Activated CD8-positive, alpha-beta T cell treated with anti-CD3 and anti-CD28 coated beads, Interleukin-2, amount 10 ng/mL, durations not matched to agents 7 days and 5 days (primary cell): ENCODE results near the gene KDM5B. TPM values are rescaled to one million over a fixed set of nuclear protein-coding genes. Genes with fewer than 3 reads are reported as not detected.
"Not testable (repeated sequence)": the region's sequence is repeated elsewhere in the genome, so short reads cannot be mapped to it uniquely, and the experiment has no call there.

Source experiments
- ATAC-seq: fragments of 150-1000 bp; cut with Tn5 transposase; one replicate; pipeline ENCODE4 v1.10.0; 2021; ENCODE audit warnings: moderate library complexity
- CTCF ChIA-PET: fragments of 350-600 bp; sonication (Branson Sonifier 250); formaldehyde crosslinking; loops from one replicate; lab custom pipeline; 2021; ENCODE audit warnings: antibody characterized with exemption; lab: Charles Lee
- POLR2A ChIA-PET: fragments of 350-600 bp; sonication (Branson Sonifier 250); formaldehyde crosslinking; loops from one replicate; lab custom pipeline; 2021; ENCODE audit warnings: antibody characterized with exemption; lab: Charles Lee
- DNase-seq: peaks from one replicate; pipeline ENCODE4 v3.0.0-alpha.2; 2020
- H3K27ac Mint-ChIP-seq: one replicate; pipeline ENCODE4 v1.8.0; 2021; ENCODE audit warnings: mild to moderate bottlenecking, mixed read lengths
- H3K27me3 Mint-ChIP-seq: one replicate; pipeline ENCODE4 v1.8.0; 2021; ENCODE audit warnings: low read depth, mixed read lengths
- H3K36me3 Mint-ChIP-seq: one replicate; pipeline ENCODE4 v1.8.0; 2021; ENCODE audit warnings: low read depth, mixed read lengths
- H3K4me1 Mint-ChIP-seq: one replicate; pipeline ENCODE4 v1.8.0; 2021; ENCODE audit warnings: low read depth, mixed read lengths
- H3K4me3 Mint-ChIP-seq: one replicate; pipeline ENCODE4 v1.8.0; 2021; ENCODE audit warnings: mild to moderate bottlenecking, mixed read lengths
- H3K9me3 Mint-ChIP-seq: one replicate; pipeline ENCODE4 v1.8.0; 2022; ENCODE audit warnings: mixed read lengths; ENCODE audit not compliant: insufficient read depth
- total RNA-seq, 2 experiments: library from RNA; stranded (reverse); gene quantifications; one replicate each; pipeline ENCODE4 v1.2.3, GENCODE V29; 2021

The KDM5B gene
- total RNA-seq, 2 experiments from 2014 or later, result 47.6 to 52.2 TPM

GRCh38 chr1:202836623-202837403, 28.6 kb upstream of the KDM5B start:
- ChIA-PET POLR2A (interaction anchor here (1.9 kb wide), 1 partner anchor 26 kb away, joined by 10 read pairs; the partner anchor contains the start of gene PCAT6), CTCF (interaction anchor here (1.0 to 1.2 kb wide), 3 partner anchors 15 to 162 kb away, joined by 3 to 5 read pairs (median 5); no protein-coding TSS in a partner anchor)
- peak overlapping the region; percentile 77 for H3K27ac Mint-ChIP-seq
- H3K4me1 Mint-ChIP-seq, result peaks cover 66% of the 10 kb centered on the region
- H3K27me3 Mint-ChIP-seq, result no peaks in the 10 kb centered on the region
- no peaks in the 10 kb centered on the region for H3K36me3 Mint-ChIP-seq
- DNase-seq, result no peak
- H3K4me3 Mint-ChIP-seq, result peak overlapping the region; percentile 49
- no peaks in the 10 kb centered on the region for H3K9me3 Mint-ChIP-seq
- ATAC-seq, result no peak

- H3K27me3 Mint-ChIP-seq, result no peaks in the 10 kb centered on the region
- CTCF ChIA-PET, result interaction anchor here (0.8 to 1.8 kb wide), 7 partner anchors 9 to 164 kb away, joined by 3 to 6 read pairs (median 4); no protein-coding TSS in a partner anchor
- POLR2A ChIA-PET, result interaction anchor here (0.5 to 1.9 kb wide), 5 partner anchors 9 to 471 kb away, joined by 3 to 10 read pairs (median 3); partner anchors contain the start of gene PCAT6
- peak; percentile 70 for DNase-seq
- H3K4me1 Mint-ChIP-seq, result peaks cover 71% of the 10 kb centered on the region
- peak overlapping the region; percentile 84 for H3K27ac Mint-ChIP-seq
- no peaks in the 10 kb centered on the region for H3K9me3 Mint-ChIP-seq
- H3K4me3 Mint-ChIP-seq, result peak overlapping the region; percentile 49
- peak; percentile 87 for ATAC-seq
- no peaks in the 10 kb centered on the region for H3K36me3 Mint-ChIP-seq
Measured at GRCh38 chr1:202835548-202836072, 27.4 kb upstream of the KDM5B start.

- H3K4me3 Mint-ChIP-seq, result peak overlapping the region; percentile 49
- CTCF ChIA-PET, result interaction anchor here (0.8 to 1.8 kb wide), 5 partner anchors 9 to 54 kb away, joined by 3 to 6 read pairs (median 3); partner anchors contain the start of gene KDM5B
Measured at GRCh38 chr1:202834771-202835547, 26.7 kb upstream of the KDM5B start.

GRCh38 chr1:202831906-202832305, 23.7 kb upstream of the KDM5B start:
- no peak overlapping the region for H3K4me3 Mint-ChIP-seq
- ATAC-seq (no peak), DNase-seq (no peak)
- ChIA-PET CTCF (no interaction called here), POLR2A (no interaction called here)
- no peak overlapping the region for H3K27ac Mint-ChIP-seq
- no peaks in the 10 kb centered on the region for H3K36me3 Mint-ChIP-seq
- peaks cover 6% of the 10 kb centered on the region for H3K27me3 Mint-ChIP-seq
- H3K9me3 Mint-ChIP-seq, result no peaks in the 10 kb centered on the region
- peaks cover 57% of the 10 kb centered on the region for H3K4me1 Mint-ChIP-seq

More at GRCh38 chr1:202834771-202835547, 26.7 kb upstream of the KDM5B start:
- DNase-seq, result peak; percentile 41
- no peaks in the 10 kb centered on the region for H3K27me3 Mint-ChIP-seq
- no peaks in the 10 kb centered on the region for H3K9me3 Mint-ChIP-seq
- peak; percentile 43 for ATAC-seq
- H3K27ac Mint-ChIP-seq, result peak overlapping the region; percentile 84
- peaks cover 71% of the 10 kb centered on the region for H3K4me1 Mint-ChIP-seq
- POLR2A ChIA-PET, result interaction anchor here (1.2 to 1.9 kb wide), 4 partner anchors 9 to 92 kb away, joined by 3 to 10 read pairs (median 4); partner anchors contain the start of genes KLHL12 and PCAT6
- no peaks in the 10 kb centered on the region for H3K36me3 Mint-ChIP-seq

GRCh38 chr1:202829223-202829622, 21.0 kb upstream of the KDM5B start:
- H3K36me3 Mint-ChIP-seq, DNase-seq, ATAC-seq, POLR2A ChIA-PET, H3K27ac Mint-ChIP-seq, CTCF ChIA-PET, H3K4me3 Mint-ChIP-seq, H3K9me3 Mint-ChIP-seq: not testable (repeated sequence)
- peaks cover 30% of the 10 kb centered on the region for H3K4me1 Mint-ChIP-seq
- peaks cover 17% of the 10 kb centered on the region for H3K27me3 Mint-ChIP-seq

GRCh38 chr1:202825748-202826147, 17.5 kb upstream of the KDM5B start:
- H3K9me3 Mint-ChIP-seq, result no peaks in the 10 kb centered on the region
- POLR2A ChIA-PET, result interaction anchor here (1.5 kb wide), 1 partner anchor 9 kb away, joined by 3 read pairs; no protein-coding TSS in a partner anchor
- no peaks in the 10 kb centered on the region for H3K36me3 Mint-ChIP-seq
- ATAC-seq (no peak), DNase-seq (no peak)
- peaks cover 19% of the 10 kb centered on the region for H3K27me3 Mint-ChIP-seq
- CTCF ChIA-PET, result interaction anchor here (0.9 kb wide), 1 partner anchor 10 kb away, joined by 3 read pairs; no protein-coding TSS in a partner anchor
- H3K4me3 Mint-ChIP-seq, result no peak overlapping the region
- H3K27ac Mint-ChIP-seq, result no peak overlapping the region
- H3K4me1 Mint-ChIP-seq, result no peaks in the 10 kb centered on the region

- Mint-ChIP-seq H3K27ac (no peak overlapping the region), H3K9me3 (no peaks in the 10 kb centered on the region), H3K4me1 (no peaks in the 10 kb centered on the region), H3K27me3 (peaks cover 32% of the 10 kb centered on the region), H3K4me3 (no peak overlapping the region), H3K36me3 (no peaks in the 10 kb centered on the region)
- POLR2A ChIA-PET, result interaction anchor here (1.6 kb wide), 1 partner anchor 13 kb away, joined by 4 read pairs; no protein-coding TSS in a partner anchor
- CTCF ChIA-PET, result no interaction called here
- DNase-seq (no peak), ATAC-seq (no peak)
Measured at GRCh38 chr1:202821467-202821866, 13.2 kb upstream of the KDM5B start.

- CTCF ChIA-PET, result no interaction called here
Measured at GRCh38 chr1:202818819-202819218, 10.6 kb upstream of the KDM5B start.

GRCh38 chr1:202815120-202815519, 6.9 kb upstream of the KDM5B start:
- H3K4me3 Mint-ChIP-seq, result no peak overlapping the region
- H3K4me1 Mint-ChIP-seq, result peaks cover 16% of the 10 kb centered on the region
- DNase-seq (no peak), ATAC-seq (no peak)
- no peak overlapping the region for H3K27ac Mint-ChIP-seq
- ChIA-PET POLR2A (no interaction called here), CTCF (no interaction called here)
- H3K36me3 Mint-ChIP-seq, result no peaks in the 10 kb centered on the region
- no peaks in the 10 kb centered on the region for H3K9me3 Mint-ChIP-seq
- peaks cover 44% of the 10 kb centered on the region for H3K27me3 Mint-ChIP-seq

More at GRCh38 chr1:202818819-202819218, 10.6 kb upstream of the KDM5B start:
- Mint-ChIP-seq H3K9me3 (no peaks in the 10 kb centered on the region), H3K27ac (no peak overlapping the region), H3K36me3 (no peaks in the 10 kb centered on the region), H3K4me3 (no peak overlapping the region), H3K27me3 (peaks cover 36% of the 10 kb centered on the region), H3K4me1 (no peaks in the 10 kb centered on the region)
- no peak for DNase-seq
- no peak for ATAC-seq
- POLR2A ChIA-PET, result no interaction called here

GRCh38 chr1:202812176-202813026, 4.2 kb upstream of the KDM5B start:
- ATAC-seq, result no peak
- H3K27ac Mint-ChIP-seq, result no peak overlapping the region
- H3K9me3 Mint-ChIP-seq, result no peaks in the 10 kb centered on the region
- H3K27me3 Mint-ChIP-seq, result peaks cover 37% of the 10 kb centered on the region
- ChIA-PET CTCF (no interaction called here), POLR2A (interaction anchor here (1.7 kb wide), 1 partner anchor 23 kb away, joined by 10 read pairs; no protein-coding TSS in a partner anchor)
- H3K36me3 Mint-ChIP-seq, result no peaks in the 10 kb centered on the region
- H3K4me3 Mint-ChIP-seq, result peak overlapping the region; percentile 88
- peaks cover 31% of the 10 kb centered on the region for H3K4me1 Mint-ChIP-seq
- no peak for DNase-seq
